ENCODE results near the gene SGPL1. TPM values are rescaled to one million over a fixed set of nuclear protein-coding genes. Genes with fewer than 3 reads are reported as not detected.
"Not testable (repeated sequence)": the region's sequence is repeated elsewhere in the genome, so short reads cannot be mapped to it uniquely, and the experiment has no call there.

Gene SGPL1, protein sequence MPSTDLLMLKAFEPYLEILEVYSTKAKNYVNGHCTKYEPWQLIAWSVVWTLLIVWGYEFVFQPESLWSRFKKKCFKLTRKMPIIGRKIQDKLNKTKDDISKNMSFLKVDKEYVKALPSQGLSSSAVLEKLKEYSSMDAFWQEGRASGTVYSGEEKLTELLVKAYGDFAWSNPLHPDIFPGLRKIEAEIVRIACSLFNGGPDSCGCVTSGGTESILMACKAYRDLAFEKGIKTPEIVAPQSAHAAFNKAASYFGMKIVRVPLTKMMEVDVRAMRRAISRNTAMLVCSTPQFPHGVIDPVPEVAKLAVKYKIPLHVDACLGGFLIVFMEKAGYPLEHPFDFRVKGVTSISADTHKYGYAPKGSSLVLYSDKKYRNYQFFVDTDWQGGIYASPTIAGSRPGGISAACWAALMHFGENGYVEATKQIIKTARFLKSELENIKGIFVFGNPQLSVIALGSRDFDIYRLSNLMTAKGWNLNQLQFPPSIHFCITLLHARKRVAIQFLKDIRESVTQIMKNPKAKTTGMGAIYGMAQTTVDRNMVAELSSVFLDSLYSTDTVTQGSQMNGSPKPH
- total RNA-seq (2014; rRNA removed; shearing (Covaris generic)), result 14.1 and 23.0 TPM in 2 replicates

GRCh38 chr10:70815504-70816219, at the start of gene SGPL1:
TSS of gene SGPL1 (plus strand) at chr10:70815948. CDS start at chr10:70816854, 906 bp downstream.
- peak; percentile 76 for DNase-seq (ENCODE audit: low read depth)

DNA sequence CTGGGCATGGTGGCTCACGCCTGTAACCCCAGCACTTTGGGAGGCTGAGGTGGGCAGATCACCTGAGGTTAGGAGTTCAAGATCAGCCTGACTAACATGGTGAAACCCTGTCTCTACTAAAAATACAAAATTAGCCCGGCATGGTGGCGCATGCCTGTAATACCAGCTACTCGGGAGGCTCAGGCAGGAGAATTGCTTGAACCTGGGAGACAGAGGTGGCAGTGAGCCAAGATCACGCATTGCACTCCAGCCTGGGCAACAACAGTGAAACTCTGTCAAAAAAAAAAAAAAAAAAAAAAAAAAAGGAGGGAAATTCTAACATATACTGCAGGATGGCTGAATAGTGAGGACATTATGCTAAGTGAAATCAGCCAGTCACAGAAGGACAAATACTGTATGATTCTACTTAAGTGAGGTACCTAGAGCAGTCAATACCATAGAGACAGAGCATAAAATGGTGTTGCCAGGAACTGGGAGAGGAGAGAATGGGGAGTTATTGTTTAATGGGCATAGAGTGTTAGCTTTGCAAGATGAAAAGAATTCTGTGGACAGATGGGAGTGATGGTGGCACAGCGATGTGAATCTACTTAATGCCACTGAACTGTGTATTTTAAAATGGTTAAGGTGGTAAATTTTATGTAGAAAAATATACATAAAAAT, 47.6 kb upstream of the SGPL1 start:
- not testable (repeated sequence) for DNase-seq (ENCODE audit: low read depth)

DNA sequence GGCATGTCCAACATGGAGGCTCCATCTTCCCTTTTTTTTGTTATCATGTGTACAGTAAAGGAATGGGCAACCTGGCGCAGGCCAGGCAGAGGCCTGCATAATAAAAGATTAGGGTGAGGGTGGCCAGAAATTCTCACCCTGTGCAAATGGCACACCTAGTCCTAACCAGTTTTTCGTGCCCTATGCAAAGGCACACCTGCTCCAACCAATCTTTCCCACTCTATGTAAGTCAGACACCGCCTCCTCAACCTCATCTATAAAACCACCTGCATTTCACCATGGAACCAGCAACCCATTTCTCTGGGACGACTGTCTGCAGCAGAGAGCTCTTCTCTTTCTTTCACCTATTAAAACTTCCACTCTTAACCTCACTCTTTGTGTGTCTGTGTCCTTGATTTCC, 46.6 kb upstream of the SGPL1 start:
- DNase-seq (ENCODE audit: low read depth), result no peak

- no peak for DNase-seq (ENCODE audit: low read depth)
Observed at GRCh38 chr10:70770001-70770400, 45.7 kb upstream of the SGPL1 start.

DNA sequence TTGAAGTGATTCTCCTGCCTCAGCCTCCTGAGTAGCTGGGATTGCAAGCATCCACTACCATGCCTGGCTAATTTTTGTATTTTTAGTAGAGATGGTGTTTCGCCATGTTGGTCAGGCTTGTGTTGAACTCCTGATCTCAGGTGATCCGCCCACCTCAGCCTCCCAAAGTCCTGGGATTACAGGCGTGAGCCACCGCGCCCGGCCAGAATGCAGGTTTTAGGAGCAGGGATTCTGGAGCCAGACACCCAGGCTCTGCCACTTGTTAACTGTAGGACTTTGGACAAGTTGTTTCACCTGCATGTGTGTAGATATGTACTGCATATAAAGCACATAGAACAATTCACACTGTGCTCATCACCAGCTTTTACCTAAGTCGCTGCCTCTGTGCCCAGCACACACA, 45.2 kb upstream of the SGPL1 start:
- not testable (repeated sequence) for DNase-seq (ENCODE audit: low read depth)

DNA sequence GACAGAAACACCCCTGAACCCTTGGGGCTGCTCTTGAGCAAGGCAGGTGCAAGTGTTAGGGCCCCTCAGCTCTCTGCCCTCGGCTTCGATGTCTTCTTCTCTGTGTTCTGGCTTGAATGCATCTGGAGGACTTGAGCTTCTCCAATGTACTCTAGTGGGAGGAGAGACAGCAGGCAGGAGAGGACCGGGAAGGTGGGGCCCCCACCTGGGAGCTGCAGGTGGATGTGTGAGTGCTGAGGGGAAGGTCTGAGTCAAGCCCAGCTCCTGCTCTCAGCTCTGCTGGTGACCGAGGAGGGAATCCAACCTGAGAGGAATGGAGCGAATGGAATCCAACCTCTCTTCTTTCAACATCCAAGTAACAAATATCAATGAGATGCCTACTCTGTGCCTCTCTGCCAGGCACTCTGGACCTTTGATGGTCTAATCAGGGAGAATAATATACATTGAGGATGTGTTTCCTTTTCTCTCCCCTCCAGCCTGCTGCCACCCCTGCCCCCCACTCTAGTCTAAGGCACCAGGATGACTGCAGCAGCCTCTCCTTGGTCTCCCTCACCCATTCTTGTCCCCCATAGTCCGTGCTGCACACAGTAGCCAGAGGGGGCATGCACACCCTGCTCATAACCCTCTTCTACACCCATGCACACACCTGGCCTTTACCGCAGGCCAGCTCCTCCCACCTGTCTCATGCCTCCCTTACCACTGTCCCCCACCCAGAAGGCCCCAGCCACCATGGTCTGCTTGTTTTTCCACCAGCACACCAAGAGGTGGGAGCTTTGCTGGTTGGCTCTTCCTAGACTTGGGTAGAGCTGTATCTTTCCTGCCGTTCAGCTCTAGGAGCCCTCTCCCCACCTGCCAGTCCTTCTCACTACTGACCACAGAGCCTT, 44.2 kb upstream of the SGPL1 start:
- DNase-seq (ENCODE audit: low read depth), result no peak

GRCh38 chr10:70772627-70773026, 43.1 kb upstream of the SGPL1 start:
- no peak for DNase-seq (ENCODE audit: low read depth)

DNA sequence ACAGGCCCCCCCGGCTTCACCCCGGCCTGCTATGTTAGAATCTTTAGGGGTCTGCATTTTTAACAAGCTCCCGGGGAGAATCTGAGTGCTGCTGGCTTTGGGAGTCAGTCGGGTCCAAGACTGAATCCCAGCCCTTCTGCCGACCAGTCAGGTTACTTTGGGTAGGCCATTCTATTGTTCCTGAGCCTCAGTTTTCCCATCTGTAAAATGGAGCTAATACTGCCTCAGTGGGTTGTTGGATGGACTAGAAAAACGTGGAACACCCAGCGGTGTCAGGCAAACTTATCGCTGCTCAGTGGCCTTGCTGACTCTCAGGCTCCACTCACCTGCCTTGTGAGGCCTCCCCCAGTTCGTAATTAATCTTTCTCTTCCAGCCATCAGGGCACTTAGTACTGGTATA, 42.3 kb upstream of the SGPL1 start:
- DNase-seq (ENCODE audit: low read depth), result no peak

DNA sequence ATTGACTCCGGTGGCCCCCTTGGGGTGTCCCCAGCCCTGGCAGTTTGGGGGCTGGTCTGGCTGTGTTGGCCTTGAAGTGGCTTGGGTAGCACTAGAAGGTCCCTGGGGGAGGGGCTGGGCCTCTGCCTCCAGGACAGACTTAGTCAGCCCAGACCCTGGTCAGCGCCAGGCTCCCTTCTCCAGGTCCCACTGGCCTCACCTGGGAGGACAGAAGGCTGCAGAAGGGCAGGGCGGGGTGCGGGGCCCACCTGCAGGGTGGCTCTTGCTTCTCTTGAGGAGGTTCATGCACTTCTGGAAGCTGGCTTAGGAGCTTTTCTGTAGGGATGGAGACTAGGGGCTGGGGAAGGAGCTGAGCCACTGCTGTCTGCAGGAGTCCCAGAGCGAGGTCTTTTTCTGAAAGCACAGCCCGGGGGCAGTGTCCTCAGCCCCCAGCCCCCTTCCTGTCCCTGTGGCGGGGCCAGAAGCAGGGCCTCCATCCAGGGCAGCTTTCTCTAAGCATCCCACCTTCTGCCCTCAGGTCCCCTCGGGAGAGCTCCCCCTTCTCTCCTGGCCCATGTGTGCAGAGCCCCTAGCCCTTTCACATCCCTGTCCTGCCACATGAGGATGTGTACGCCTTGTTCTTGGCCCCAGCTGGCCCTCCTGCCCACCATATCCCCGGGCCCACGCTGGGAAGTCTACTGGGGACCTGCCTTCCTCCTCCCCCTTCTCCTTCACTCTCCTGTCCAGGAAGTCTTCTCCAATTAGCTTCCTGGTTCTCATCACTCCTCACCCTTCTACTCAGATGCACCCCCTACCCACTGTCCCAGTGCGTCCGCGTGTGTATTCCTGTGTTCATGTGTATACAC, 41.6 kb upstream of the SGPL1 start:
- DNase-seq (ENCODE audit: low read depth), result no peak

GRCh38 chr10:70774810-70775678, 40.7 kb upstream of the SGPL1 start:
- DNase-seq (ENCODE audit: low read depth), result no peak

DNA sequence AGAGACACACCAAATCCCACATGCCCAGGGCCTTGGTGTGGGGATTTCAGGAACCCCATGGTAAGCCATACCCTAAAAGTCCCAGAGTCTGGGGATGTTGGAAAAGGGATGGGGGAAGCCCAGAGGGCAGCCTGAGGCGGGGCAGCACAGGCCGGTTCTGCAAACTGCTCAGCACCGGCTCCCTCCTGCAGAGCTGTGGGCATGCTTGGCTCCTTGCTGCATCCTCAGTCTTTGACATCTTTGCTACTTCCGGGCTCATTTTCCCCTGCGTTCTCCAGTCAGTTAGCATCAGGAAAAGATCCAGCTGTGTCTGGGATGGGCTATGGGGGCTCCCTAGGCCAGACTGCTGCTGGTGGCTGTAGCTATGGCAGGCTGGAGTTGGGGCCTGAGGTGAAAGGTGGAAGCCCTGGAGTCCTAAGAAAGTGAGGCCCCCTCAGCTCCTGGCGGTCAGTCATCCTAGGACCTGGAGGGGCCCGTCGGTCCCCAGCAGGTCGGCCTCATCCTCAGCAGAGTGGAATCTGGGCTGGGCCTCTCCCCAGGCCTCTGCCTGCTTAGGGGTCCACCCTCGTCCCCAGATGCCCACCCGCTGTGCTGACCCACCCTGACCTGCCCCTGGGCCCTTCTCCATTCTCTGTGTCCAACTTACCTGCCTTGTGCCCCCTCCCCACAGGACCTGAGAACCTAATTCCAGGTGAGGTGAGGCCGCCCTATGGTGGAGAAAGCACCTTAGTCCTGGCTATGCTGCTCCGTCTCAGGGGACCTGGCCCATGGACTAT, 39.9 kb upstream of the SGPL1 start:
- no peak for DNase-seq (ENCODE audit: low read depth)

- DNase-seq (ENCODE audit: low read depth), result no peak
Observed at GRCh38 chr10:70776455-70777005, 39.2 kb upstream of the SGPL1 start.

DNA sequence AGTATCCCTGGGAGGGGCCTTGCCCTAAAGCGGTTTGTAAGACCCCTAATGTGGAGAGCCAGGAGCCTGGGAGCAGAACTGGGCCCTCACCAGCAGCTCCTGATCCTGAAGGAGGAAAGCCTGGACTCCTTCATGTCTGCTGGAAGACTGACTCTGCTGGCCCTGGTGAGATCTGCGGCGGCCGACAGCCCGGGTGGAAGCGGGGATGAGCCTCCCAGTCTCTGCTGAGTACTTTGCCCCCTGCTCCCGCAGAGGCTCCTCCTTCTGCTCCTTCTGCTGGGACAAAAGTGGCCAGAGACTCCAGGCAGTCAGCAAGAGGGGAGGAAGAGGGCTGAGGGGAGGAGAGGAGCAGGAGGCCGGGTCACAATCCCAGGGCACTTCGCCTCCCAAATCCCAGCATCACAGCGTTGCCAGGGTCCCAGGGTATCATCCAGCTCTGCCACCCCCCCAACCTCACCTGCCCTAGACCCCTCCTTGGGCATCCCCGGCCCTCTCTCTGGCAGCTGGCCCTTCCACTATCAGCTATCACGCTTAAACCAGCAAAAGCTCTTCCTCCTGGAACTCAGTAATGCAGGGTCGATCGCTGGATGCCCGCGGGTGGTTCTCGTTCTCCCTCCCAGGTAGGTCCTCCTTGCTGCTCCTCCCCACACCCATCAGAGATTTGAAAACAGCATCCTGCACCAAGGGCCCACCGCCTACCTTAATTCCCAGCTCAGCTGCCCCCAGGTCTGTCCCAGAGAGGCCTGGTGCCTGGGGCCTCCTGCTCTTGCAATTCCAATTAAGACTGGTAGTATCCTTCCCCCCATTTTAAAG, 38.5 kb upstream of the SGPL1 start:
- no peak for DNase-seq (ENCODE audit: low read depth)

GRCh38 chr10:70778267-70778924, 37.4 kb upstream of the SGPL1 start:
- DNase-seq (ENCODE audit: low read depth), result no peak

DNA sequence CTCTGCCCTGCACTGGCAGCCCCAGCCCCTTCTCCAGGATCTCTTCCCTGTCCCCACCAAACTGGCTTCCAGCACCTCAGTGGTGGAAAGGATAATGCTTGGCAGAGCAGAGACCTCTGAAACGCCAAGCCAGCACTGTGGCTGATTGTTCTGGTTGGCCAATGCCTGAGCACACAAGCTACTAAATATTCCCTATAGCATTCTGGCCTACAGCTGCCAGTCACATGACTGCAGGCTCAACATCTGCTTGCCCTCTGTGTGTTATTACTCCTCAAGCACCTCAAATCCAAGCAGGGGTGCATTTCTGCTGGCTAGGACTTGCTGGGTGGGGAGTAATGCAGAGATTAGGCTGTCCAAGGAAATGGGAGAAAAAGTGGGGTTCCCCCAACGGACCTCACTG, 36.7 kb upstream of the SGPL1 start:
- DNase-seq (ENCODE audit: low read depth), result no peak

- no peak for DNase-seq (ENCODE audit: low read depth)
Observed at GRCh38 chr10:70779511-70780369, 36.0 kb upstream of the SGPL1 start.

Data from RPMI7951 (cell line).